Raji (cell line): ENCODE measurements around the gene PHF23.

ENCODE experiments used
- POLR2A ChIP-seq: IDR thresholded peaks from 2 replicates; pipeline ENCODE4 v1.6.1; 2011; ENCODE audit warnings: low read depth, low read length, control low read depth; ENCODE audit not compliant: insufficient read depth

Gene PHF23

DNA sequence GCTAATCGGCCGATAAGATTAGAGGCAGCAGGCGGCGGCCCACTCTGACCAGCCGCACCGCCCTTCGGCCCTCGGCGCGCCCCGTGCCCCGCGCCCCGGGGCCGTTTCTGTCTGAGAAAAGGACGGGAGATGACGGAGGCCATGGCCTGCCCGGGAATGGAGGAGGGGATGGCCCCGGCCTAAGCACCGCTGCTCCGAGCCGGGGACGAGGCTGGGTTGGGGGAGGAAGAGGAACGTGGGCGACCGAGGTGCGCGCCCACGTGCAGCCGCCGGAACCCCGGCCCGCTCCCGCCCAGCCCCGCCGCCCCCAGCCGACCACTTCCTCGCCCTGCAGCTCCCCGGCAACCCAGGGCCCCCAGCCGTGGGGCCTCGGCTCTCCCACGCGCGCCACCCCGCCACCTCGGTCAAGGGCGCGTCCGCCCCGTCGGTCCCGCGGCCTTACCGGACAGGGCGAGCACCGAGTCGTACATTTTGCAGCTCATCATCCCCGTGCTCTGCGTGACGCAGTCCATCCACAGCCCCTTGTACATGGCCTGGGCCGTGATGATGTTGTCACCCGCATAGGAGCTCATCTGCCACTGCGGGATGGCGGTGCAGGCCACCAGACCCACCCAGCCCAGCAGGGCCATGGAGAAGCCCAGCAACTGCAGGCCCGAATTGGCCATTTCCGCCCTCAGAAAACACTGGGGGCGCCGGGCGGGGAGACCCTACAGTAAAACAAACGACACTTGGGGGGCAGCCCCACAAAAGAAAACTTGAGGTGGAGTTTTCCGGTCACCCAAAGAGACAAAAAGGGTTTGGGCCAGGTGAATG is 22.3 kb upstream of the PHF23 start:
- TF ChIP-seq POLR2A: no peak

- TF ChIP-seq POLR2A: no peak
These were observed 21.6 kb upstream of the PHF23 start for GRCh38 chr17:7260651-7261378.

DNA sequence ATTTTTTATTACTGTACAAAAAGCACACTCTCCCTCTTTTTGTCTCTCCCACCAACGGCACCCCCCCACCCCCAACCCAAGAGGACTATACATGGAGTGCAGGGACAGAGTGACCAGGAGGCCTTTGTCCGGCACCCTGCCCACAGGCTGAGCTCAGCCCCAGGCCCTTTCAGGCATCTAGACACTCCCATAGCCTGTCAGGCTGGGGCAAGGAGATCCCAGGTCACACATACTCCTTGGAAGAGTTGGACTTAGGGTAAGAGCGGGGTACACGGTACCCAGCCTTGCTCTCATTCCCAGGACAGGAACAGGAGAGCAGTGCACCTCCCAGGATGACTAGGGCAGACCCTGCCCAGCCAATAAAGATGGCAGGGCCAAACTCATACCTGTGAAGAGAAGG is 20.9 kb upstream of the PHF23 start:
- no peak for TF ChIP-seq POLR2A

- TF ChIP-seq POLR2A: no peak
These were observed 20.3 kb upstream of the PHF23 start for GRCh38 chr17:7259555-7259889.

GRCh38 chr17:7258731-7259554 is 19.7 kb upstream of the PHF23 start:
- TF ChIP-seq POLR2A: no peak

GRCh38 chr17:7256766-7257456 is 17.7 kb upstream of the PHF23 start:
- TF ChIP-seq POLR2A: no peak

DNA sequence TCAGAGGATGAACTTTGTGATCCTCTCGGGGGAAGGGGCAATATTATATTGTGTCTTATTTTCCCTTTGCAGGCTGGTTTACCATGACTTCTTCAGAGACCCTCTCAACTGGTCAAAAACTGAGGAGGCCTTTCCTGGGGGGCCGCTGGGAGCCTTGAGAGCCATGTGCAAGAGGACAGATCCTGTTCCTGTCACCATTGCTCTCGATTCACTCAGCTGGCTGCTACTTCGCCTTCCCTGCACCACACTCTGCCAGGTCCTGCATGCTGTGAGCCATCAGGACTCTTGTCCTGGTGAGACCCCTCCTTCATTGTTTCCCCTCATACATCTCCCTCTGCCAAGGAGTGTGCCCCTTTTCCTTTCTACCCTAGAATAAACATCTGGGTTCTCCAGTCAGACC is 15.3 kb upstream of the PHF23 start:
- no peak for TF ChIP-seq POLR2A

DNA sequence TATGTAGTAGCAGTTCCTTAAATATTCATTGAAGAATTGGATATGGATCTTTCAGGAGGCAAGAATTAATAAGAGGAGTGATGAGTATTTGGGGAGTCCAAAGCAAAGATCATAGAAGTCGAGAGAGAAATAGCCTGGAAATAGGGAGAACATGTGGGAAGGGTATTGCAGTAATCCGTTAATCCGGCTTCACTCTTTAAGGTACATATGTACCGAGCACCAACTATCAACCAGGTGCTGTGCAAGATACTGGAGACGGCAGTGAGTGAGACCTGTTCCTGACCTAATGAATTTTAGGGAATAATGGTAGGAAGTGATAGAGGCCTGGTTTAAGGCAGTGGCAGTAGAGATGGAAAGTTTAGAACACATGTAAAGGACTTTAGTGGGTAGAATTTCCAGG is 13.8 kb upstream of the PHF23 start:
- TF ChIP-seq POLR2A: no peak

- peak; percentile 92 for TF ChIP-seq POLR2A
These were observed 13.2 kb upstream of the PHF23 start, which contains the start of gene ELP5 for GRCh38 chr17:7252176-7253043. Gene ELP5 (plus strand): TSS chr17:7252215. CDS start chr17:7252551, 336 bp downstream.

DNA sequence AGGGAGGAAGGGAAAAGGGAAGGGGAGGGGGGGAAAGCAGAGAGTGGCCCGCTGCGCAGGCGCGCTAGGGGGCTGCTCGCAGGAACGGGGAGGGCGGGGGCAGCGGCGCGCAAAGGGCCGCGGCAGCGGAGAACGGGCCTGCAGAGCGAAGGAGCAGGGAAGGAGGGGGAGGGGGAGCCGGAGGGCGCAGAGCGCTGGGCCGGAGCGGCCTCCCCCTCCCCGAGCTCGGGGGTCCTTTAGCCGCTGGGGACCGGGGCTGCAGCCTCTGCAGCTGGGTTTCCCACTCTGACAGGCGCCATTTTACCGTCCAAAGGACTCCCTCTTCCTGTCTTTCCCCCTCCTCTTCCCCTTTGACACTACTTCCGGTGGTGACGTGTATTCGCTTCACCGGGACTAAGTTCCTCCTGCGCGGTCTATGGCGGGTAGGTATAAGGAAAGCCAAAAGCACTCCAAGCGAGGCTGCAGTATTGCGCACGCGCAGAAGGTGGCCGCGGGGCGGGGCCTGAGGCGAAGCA is 12.5 kb upstream of the PHF23 start, which contains the start of gene CTDNEP1:
TSS of gene CTDNEP1 (minus strand) at position 74 of the 515 bp plus-strand sequence. CDS start 438 bp downstream, outside the sequence.
- TF ChIP-seq POLR2A: peak; percentile 58; the same call in 1 of the 2 replicates

DNA sequence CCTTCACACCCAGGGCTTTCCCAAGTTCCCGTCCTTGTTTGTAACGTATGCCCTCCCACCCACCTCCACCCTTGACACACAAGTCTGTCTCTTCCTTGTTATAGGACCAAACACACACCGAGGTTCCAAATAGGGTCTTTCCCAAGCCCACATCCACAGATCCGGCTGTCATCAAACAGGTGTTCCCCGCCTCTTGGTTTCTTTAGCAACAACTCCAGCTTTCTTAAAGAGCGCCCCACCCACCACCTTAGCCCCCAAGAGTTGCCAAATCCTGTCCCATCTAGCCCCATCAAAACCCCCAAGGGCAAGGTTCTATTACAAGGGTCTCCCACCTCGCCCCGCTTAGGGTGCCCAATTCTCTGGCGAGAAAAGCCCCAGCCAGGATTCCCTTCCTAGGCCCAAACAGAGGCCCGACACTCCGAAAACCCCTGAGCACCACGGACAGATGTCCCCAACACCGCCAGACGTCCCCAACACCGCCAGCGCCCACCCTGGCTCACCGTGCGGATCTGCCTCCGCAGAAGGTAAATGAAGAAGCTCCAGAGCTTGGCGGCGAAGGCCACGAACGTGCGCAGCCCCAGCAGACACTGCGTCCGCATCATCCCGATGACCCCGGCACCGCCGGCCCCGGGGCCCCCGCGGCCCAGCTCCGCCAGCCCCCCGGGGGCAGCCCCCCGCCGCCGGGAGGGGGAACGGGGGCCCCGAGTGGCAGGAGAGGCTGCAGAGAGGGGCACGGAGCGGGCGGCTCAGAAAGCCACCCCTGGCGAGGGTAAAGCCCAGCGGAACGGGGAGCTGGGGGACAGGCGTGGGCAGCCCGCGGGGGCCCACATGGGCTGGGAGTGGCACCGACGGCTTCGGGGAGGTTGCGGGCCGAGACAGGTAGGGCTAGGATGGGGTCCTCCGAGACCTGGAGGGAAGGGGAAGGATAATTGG is 11.7 kb upstream of the PHF23 start:
- no peak for TF ChIP-seq POLR2A

GRCh38 chr17:7249830-7250229 is 10.6 kb upstream of the PHF23 start:
- no peak for TF ChIP-seq POLR2A

- no peak for TF ChIP-seq POLR2A
These were observed 10.0 kb upstream of the PHF23 start for GRCh38 chr17:7249214-7249613.
